Spinal cord (tissue), 10 donors: Measurements from ENCODE around the gene NACAD. TPM values are rescaled to one million over a fixed set of nuclear protein-coding genes. Genes with fewer than 3 reads are reported as not detected.

Source experiments
- DNase-seq, 6 donors: peaks; one replicate each; pipeline versions ENCODE4 v3.0.0 to v3.0.0-alpha.2; 2013 to 2015; ENCODE audit warnings: low spot score in 6 of 6, low read depth in 4 of 6
- H3K27ac ChIP-seq: one replicate; pipeline ENCODE4 v1.5.1; 2013; ENCODE audit warnings: low read depth, low read length, control low read depth
- H3K27me3 ChIP-seq: one replicate; pipeline ENCODE4 v1.6.1; 2013; ENCODE audit warnings: low read length; ENCODE audit not compliant: control insufficient read depth, insufficient read depth
- H3K36me3 ChIP-seq: one replicate; pipeline ENCODE4 v1.6.1; 2013; ENCODE audit warnings: low read length; ENCODE audit not compliant: control insufficient read depth, insufficient read depth
- H3K4me1 ChIP-seq: one replicate; pipeline ENCODE4 v1.6.1; 2013; ENCODE audit warnings: low read length; ENCODE audit not compliant: control insufficient read depth, insufficient read depth
- H3K4me3 ChIP-seq: one replicate; pipeline ENCODE4 v1.5.1; 2013; ENCODE audit warnings: low read depth, low read length, control low read depth
- H3K9me3 ChIP-seq: one replicate; pipeline ENCODE4 v1.6.1; 2013; ENCODE audit warnings: low read length; ENCODE audit not compliant: control insufficient read depth, insufficient read depth
- WGBS: methylation state at CpG from one replicate; pipeline ENCODE4 v1.1.5; 2013; ENCODE audit warnings: missing lambda C conversion rate; ENCODE audit not compliant: insufficient coverage; 5-methylcytosine and 5-hydroxymethylcytosine counted together
- polyA plus RNA-seq, 2 donors: library from polyadenylated mRNA; unstranded; fragments of 120-200 nt; gene quantifications; one replicate each; pipeline ENCODE4 v1.2.1, GENCODE V29; 2013; ENCODE audit not compliant: insufficient read length in 2 of 2
- total RNA-seq, 2 donors: library from RNA; depleted of rRNA in 1 of 2; stranded (reverse); fragments of 120-200 nt in 1 of 2; fragments of >200 nt in 1 of 2; gene quantifications; one replicate each; pipeline versions ENCODE4 v1.2.3 to v1.2.4, GENCODE V29; 2013 to 2014
- donor health status: healthy.

NACAD gene
- total and polyA plus RNA-seq, 4 donors = 11.8 to 88.1 (median 47.9) TPM

- peaks cover 5% of the 10 kb centered on the region for H3K36me3 ChIP-seq
- H3K27me3 ChIP-seq = no peaks in the 10 kb centered on the region
- H3K4me1 ChIP-seq = peaks cover 24% of the 10 kb centered on the region
- no peak for DNase-seq
- WGBS = 61% methylated on average over 3 of the region's 7 CpGs
- no peaks in the 10 kb centered on the region for H3K9me3 ChIP-seq
- H3K4me3 ChIP-seq = no peak overlapping the region
- H3K27ac ChIP-seq = no peak overlapping the region
Measured at GRCh38 chr7:45092100-45092930, 3.5 kb upstream of the NACAD start.

- WGBS = 2% methylated on average over 18 of the region's 22 CpGs
- H3K4me3 ChIP-seq = peak overlapping the region; percentile 70
- H3K9me3 ChIP-seq = no peaks in the 10 kb centered on the region
- peak overlapping the region; percentile 86 for H3K27ac ChIP-seq
- H3K36me3 ChIP-seq = peaks cover 31% of the 10 kb centered on the region
- H3K27me3 ChIP-seq = no peaks in the 10 kb centered on the region
- peaks cover 52% of the 10 kb centered on the region for H3K4me1 ChIP-seq
- peak; percentile 82 to 99 (median 92) for DNase-seq
Measured at GRCh38 chr7:45089341-45089891, 647 bp upstream of the NACAD start.

- no peaks in the 10 kb centered on the region for H3K9me3 ChIP-seq
- peaks cover 36% of the 10 kb centered on the region for H3K36me3 ChIP-seq
- peak in 1 of 6 donors; percentile 37 for DNase-seq
- 8% methylated on average over 28 of the region's 29 CpGs for WGBS
- no peaks in the 10 kb centered on the region for H3K27me3 ChIP-seq
- peak overlapping the region; percentile 64 for H3K27ac ChIP-seq
- peaks cover 56% of the 10 kb centered on the region for H3K4me1 ChIP-seq
- peak overlapping the region; percentile 62 for H3K4me3 ChIP-seq
Measured at GRCh38 chr7:45088146-45088701, 545 bp downstream of the NACAD start.

GRCh38 chr7:45087301-45088145 lies 1.2 kb downstream of the NACAD start:
- Histone ChIP-seq H3K36me3 (peaks cover 43% of the 10 kb centered on the region), H3K4me1 (peaks cover 61% of the 10 kb centered on the region), H3K4me3 (peak overlapping the region; percentile 62), H3K27ac (peak overlapping the region; percentile 64), H3K9me3 (no peaks in the 10 kb centered on the region), H3K27me3 (no peaks in the 10 kb centered on the region)
- WGBS = 91% methylated on average over 5 of the region's 6 CpGs
- no peak for DNase-seq

GRCh38 chr7:45086331-45087065 lies 2.3 kb downstream of the NACAD start:
- H3K27ac ChIP-seq = no peak overlapping the region
- H3K36me3 ChIP-seq = peaks cover 53% of the 10 kb centered on the region
- 89% methylated on average over 14 of the region's 15 CpGs for WGBS
- no peaks in the 10 kb centered on the region for H3K9me3 ChIP-seq
- peaks cover 71% of the 10 kb centered on the region for H3K4me1 ChIP-seq
- H3K4me3 ChIP-seq = no peak overlapping the region
- no peaks in the 10 kb centered on the region for H3K27me3 ChIP-seq
- DNase-seq = no peak

GRCh38 chr7:45085619-45086200 lies 3.1 kb downstream of the NACAD start:
- no peaks in the 10 kb centered on the region for H3K27me3 ChIP-seq
- H3K4me1 ChIP-seq = peaks cover 71% of the 10 kb centered on the region
- no peak overlapping the region for H3K27ac ChIP-seq
- WGBS = 89% methylated on average over 19 of the region's 23 CpGs
- H3K36me3 ChIP-seq = peaks cover 61% of the 10 kb centered on the region
- no peak for DNase-seq
- H3K4me3 ChIP-seq = no peak overlapping the region
- no peaks in the 10 kb centered on the region for H3K9me3 ChIP-seq

- Histone ChIP-seq H3K4me1 (peaks cover 75% of the 10 kb centered on the region), H3K9me3 (no peaks in the 10 kb centered on the region), H3K4me3 (no peak overlapping the region), H3K27me3 (no peaks in the 10 kb centered on the region), H3K36me3 (peaks cover 68% of the 10 kb centered on the region), H3K27ac (peak overlapping the region; percentile 75)
- DNase-seq = no peak
- WGBS = 79% methylated on average over 21 of the region's 24 CpGs
Measured at GRCh38 chr7:45084901-45085618, 3.7 kb downstream of the NACAD start.

- Histone ChIP-seq H3K27me3 (no peaks in the 10 kb centered on the region), H3K4me3 (no peak overlapping the region), H3K9me3 (no peaks in the 10 kb centered on the region), H3K27ac (peak overlapping the region; percentile 75), H3K36me3 (peaks cover 75% of the 10 kb centered on the region), H3K4me1 (peaks cover 68% of the 10 kb centered on the region)
- DNase-seq = peak in 3 of 6 donors; percentile 26 to 71 (median 57)
- WGBS = 32% methylated on average over 4 of the region's 5 CpGs
Measured at GRCh38 chr7:45084336-45084735, 4.4 kb downstream of the NACAD start.
